Stimulated activated CD8-positive, alpha-beta memory T cell treated with anti-CD3 and anti-CD28 coated beads, Interleukin-15, amount 100 ng/mL, for 48 hours (primary cell): ENCODE data around the gene FAM83E.
"Not testable (repeated sequence)": the region's sequence is repeated elsewhere in the genome, so short reads cannot be mapped to it uniquely, and the experiment has no call there.

Experiments used
- DNase-seq, 2 donors: peaks; one replicate each; pipeline ENCODE4 v3.0.0-alpha.2; 2020; ENCODE audit warnings: low read depth in 2 of 2

Gene FAM83E

GRCh38 chr19:48641850-48642249, 27.0 kb upstream of the FAM83E start:
- DNase-seq, result no peak

DNA sequence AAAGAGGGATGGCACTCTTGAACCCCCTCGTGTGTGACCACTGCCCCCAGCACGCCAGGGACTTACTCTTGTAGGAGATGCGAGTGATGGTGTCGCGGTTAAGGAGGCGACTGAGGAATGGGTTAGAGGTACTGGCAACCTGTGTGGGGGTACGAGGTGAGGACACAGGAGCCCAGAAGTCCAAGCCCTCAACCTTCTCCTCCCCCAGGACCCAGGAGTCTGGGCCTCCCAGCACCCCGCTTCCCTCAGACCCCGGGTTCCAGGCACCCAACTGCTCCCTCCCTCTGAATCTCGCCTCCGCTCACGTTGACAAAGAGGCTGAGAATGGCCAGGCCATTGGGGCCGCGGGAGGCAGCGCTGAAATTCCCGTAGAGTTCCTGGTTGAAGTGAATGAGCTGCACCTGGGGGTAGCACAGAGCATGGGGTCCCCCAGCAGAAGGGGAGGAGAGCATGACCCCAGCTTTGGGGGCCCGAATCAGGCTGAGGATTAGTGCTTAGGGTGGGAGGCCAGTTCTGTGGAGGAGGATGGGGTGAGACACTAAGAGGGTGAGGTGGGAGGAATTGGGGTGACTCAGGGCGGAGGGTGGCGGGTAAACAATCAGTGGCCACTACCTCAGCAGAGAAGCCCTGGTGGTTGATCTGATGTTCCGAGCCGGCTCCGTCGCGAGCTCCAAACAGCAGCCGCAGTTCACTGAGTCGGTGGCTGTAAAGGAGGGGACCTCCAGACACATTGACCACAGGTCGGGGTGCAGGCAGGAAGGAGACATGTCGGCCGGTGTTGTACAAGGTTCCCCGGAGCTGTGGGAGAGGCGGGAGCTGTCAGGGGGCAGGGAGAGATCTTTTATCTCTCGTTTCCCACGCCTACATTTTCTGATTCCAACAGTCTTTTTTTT, 24.9 kb upstream of the FAM83E start:
- no peak for DNase-seq

DNA sequence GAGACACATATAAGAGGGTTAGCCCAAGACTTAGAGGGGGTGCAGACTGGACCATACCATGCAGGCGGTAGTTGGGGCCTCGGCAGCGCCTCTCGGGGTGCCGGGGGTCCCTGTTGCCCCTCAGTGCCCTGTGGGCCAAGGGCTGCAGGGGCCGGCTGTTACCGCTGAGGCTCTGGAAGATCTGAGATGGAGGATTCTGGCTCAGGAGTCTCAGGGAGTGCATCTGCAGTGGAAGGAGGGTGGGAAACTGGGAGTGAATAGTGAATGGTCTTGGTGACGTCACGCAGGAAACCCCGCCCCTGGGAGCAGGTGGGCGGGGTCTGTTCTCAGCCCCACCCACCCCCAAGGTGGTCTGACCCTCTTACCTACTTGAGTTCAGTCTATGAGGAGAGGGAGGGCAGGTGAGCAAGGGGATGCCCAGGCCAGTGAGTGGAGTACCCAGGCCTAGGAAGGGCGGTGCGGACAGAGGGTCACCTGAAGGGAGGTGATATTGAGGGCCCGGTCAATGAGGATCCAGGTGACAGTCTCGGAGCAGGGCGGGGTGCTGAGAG, 24.0 kb upstream of the FAM83E start:
- no peak for DNase-seq

- peak in 1 of 2 donors; percentile 66 for DNase-seq
Measured at GRCh38 chr19:48637948-48638830, 23.3 kb upstream of the FAM83E start.

DNA sequence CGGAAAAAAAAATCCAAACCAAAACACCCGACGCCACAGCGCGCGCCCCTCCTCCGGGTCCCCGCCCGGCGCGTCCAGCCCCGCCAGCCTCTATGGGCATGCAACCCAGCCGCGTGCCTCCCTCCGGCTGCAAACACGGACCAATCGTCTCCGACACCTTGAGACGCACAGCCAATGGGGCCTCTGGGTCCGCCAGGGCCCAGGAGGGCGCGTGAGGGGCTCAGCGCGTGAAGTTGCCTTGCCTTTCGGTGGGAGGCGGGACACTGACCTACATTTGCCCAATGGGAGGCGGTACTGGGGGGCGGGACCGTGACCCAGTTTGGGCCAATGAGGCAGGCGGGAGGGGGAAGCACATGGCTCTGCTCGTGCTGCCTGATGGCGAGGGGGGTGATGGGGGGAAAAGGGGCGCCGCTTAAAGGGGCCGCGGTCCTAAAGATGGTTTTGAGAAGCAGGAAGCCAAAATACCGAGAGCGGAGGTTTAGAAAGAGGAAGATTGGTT, 22.6 kb upstream of the FAM83E start:
- DNase-seq, result peak; percentile 98 to 99

GRCh38 chr19:48636859-48637448, 22.1 kb upstream of the FAM83E start, which contains the start of gene DBP:
DBP (minus strand) TSS chr19:48637379; CDS start chr19:48636994, 385 bp downstream.
- no peak for DNase-seq

GRCh38 chr19:48635966-48636858, 21.3 kb upstream of the FAM83E start:
- no peak for DNase-seq

GRCh38 chr19:48635263-48635965, 20.5 kb upstream of the FAM83E start:
- peak; percentile 64 to 67 for DNase-seq

GRCh38 chr19:48634424-48635262, 19.8 kb upstream of the FAM83E start:
- DNase-seq, result peak; percentile 89 to 91

DNA sequence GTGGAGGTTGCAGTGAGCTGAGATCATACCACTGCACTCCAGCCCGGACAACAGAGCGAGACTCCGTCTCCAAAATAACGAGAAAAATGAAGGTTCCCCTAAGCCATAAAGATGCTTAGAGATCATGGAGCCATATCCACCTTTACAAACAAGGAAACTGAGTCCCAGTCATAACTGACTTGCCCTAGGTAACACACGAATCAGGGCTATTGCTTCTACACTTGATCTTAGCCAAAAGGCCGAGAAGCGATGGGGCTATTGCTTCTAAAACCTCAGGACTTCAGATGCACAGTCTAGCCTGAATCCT, 19.1 kb upstream of the FAM83E start:
- no peak for DNase-seq

- DNase-seq, result no peak
Measured at GRCh38 chr19:48633148-48634035, 18.5 kb upstream of the FAM83E start.

- no peak for DNase-seq
Measured at GRCh38 chr19:48632692-48633147, 17.8 kb upstream of the FAM83E start.

GRCh38 chr19:48632286-48632685, 17.4 kb upstream of the FAM83E start:
- DNase-seq, result not testable (repeated sequence)

DNA sequence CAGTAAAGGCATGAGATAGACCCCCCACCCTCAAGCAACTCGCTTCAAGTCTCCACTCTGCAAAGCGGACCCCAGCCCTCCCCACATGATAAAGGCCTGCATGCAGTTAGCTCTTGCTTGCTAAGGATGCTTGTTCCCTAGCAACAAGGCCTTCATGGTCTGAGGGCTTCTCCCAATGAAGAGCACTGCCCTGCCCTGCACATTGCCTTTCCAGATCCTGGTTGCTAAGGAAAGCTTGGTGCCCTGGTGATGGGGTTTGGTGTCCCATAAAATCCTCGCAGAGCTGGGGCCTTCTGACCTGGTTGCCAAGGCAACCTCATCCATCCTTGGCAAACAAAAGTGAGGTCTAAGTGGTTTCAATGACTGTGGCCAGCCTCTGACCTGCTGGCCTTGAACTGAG, 16.3 kb upstream of the FAM83E start:
- DNase-seq, result no peak

DNA sequence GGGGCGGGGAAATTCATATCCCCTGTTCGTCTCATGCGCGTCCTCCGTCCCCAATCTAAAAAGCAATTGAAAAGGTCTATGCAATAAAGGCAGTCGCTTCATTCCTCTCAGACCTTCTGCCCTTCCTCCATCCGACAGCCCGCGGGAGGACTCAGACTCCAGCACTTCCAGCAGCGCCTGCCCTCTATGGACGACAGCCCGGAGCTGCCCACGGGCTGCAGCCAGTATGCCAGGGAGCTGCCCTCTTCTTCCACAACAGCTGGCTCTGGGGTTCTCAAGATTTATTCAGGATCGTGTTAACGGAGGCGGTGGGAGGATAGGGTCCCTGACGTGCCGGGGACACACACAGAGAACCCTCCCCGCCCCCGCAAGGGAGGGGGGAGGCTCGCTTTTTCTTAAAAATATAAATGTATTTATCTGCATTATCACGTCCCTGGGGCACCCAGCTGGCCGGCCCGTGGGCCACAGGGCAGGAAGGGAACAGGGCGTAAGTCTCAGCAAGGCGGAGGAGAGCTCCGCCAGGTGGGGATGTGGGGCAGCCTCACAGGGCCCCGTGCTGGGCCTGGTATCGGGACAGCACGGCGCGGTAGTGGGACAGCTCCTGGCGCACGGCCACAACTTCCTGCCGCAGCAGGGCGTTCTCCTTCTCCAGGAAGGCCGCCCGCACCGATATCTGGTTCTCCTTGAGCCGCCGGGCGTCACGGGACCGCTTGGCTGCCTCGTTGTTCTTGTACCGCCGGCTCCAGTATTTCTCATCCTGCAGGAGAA, 15.6 kb upstream of the FAM83E start:
- no peak for DNase-seq

GRCh38 chr19:48629599-48630295, 14.9 kb upstream of the FAM83E start:
- DNase-seq, result no peak

DNA sequence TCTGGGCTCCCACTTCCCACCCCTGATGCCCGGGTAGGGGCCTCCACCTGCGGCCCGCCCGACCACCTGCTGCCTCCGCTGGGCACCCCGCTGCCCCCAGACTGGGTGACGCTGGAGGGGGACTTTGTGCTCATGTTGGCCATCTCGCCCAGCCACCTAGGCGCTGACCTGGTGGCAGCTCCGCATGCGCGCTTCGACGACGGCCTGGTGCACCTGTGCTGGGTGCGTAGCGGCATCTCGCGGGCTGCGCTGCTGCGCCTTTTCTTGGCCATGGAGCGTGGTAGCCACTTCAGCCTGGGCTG, 14.4 kb upstream of the FAM83E start:
- DNase-seq, result no peak
